Omental fat pad (tissue), 4 donors: ENCODE measurements around the gene DGKE. TPM values are rescaled to one million over a fixed set of nuclear protein-coding genes. Genes with fewer than 3 reads are reported as not detected.

Source experiments
- ATAC-seq: fragments of 150-250 bp; one replicate; pipeline ENCODE4 v1.9.1; 2016; ENCODE audit warnings: mild to moderate bottlenecking, moderate library complexity; ENCODE audit not compliant: low FRiP score
- DNase-seq: peaks from one replicate; pipeline ENCODE4 v3.0.0-alpha.2; 2019; ENCODE audit warnings: low spot score
- CTCF ChIP-seq, 3 donors: fragments of 450-650 bp; IDR thresholded peaks; one replicate each; pipeline ENCODE4 v1.5.1; 2016 to 2017; ENCODE audit warnings: antibody characterized with exemption in 3 of 3, mild to moderate bottlenecking in 3 of 3, moderate library complexity in 2 of 3
- total RNA-seq, 4 donors: library from RNA; depleted of rRNA; stranded (reverse); fragments of >200 nt; gene quantifications; one replicate each; pipeline ENCODE4 v1.1.0, GENCODE V29; 2016

The DGKE gene
- total RNA-seq, 4 donors from 2014 or later = 5.9 to 19.4 (median 6.8) TPM

GRCh38 chr17:56821847-56822534 lies 12.0 kb upstream of the DGKE start:
- TF ChIP-seq CTCF (IDR thresholded peaks at IDR 0.05) = no peak

GRCh38 chr17:56822725-56823124 lies 11.2 kb upstream of the DGKE start:
- no peak for ATAC-seq
- no peak for TF ChIP-seq CTCF (IDR thresholded peaks at IDR 0.05)
- DNase-seq = no peak

More at GRCh38 chr17:56821847-56822534, 12.0 kb upstream of the DGKE start:
- ATAC-seq (no peak), DNase-seq (no peak)

GRCh38 chr17:56823848-56824247 lies 10.1 kb upstream of the DGKE start:
- DNase-seq (no peak), ATAC-seq (no peak)
- no peak for TF ChIP-seq CTCF (IDR thresholded peaks at IDR 0.05)

GRCh38 chr17:56824503-56824902 lies 9.4 kb upstream of the DGKE start:
- DNase-seq = no peak

GRCh38 chr17:56826611-56827414 lies 7.1 kb upstream of the DGKE start:
- TF ChIP-seq CTCF (IDR thresholded peaks at IDR 0.05) = no peak
- no peak for ATAC-seq
- no peak for DNase-seq

More at GRCh38 chr17:56824503-56824902, 9.4 kb upstream of the DGKE start:
- no peak for ATAC-seq
- TF ChIP-seq CTCF (IDR thresholded peaks at IDR 0.05) = no peak

GRCh38 chr17:56830726-56831368 lies 3.1 kb upstream of the DGKE start:
- ATAC-seq (no peak), DNase-seq (no peak)
- TF ChIP-seq CTCF (IDR thresholded peaks at IDR 0.05) = no peak
